ENCODE data around the gene SCN4B.
"Not testable (repeated sequence)": the region's sequence is repeated elsewhere in the genome, so short reads cannot be mapped to it uniquely, and the experiment has no call there.

SCN4B gene

DNA sequence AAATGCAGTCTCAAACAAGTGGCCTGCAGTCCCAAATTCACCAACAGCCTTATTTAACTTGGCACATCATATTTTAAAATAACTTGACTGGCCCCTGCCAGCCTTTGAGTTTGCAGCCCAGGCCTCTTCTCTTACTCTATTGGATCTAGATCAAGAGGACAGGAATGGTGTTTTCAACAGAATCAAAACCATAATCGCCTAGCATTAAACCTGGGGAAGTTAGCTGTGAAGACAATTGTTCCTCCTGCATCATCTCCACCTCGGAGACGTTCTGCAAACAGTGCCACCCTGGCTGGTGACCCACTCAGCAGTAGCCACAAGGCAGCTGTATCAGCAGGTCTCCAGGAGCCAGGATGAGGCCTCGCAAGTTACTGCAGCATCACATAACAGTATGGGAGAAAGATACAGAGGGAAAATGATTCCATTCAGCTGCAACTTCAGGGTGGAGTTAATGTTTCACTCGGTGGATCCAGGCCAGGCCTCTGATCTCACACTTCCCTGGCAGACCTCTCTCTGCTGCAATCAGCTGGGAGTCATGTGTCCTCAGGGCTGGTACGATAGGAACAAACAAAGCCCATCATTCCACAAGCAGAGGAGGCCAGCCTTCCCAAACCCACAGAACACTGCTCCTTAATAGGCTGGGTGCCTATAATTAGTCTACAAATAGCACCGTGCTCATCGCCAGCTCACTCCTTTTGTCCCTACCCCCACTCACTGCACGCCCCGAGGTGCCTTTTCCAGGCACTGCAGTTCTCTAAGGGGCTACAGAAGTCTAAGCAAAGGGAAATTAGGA lies 42.4 kb upstream of the SCN4B start:
- Histone ChIP-seq H4K20me1 (ENCODE audit: insufficient read depth, low read length) (no peaks in the 10 kb centered on the region), H3K9me3 (ENCODE audit: insufficient read depth, low read length, severe bottlenecking) (no peaks in the 10 kb centered on the region), H3K4me3 (ENCODE audit: low read depth in 1 of 2, low read length in 2 of 2) (no peak overlapping the region), H3K4me1 (ENCODE audit: insufficient read depth, low read length) (peaks cover 12% of the 10 kb centered on the region), H3K27me3 (ENCODE audit: insufficient read depth, low read length, poor library complexity) (no peaks in the 10 kb centered on the region), H3K9ac (ENCODE audit: low read depth, low read length) (no peak overlapping the region), H3K36me3 (ENCODE audit: insufficient read depth, low read length) (no peaks in the 10 kb centered on the region), H3K4me2 (ENCODE audit: insufficient read depth, low read length) (no peak overlapping the region), H2AFZ (ENCODE audit: low read depth, low read length) (no peak overlapping the region), H3K79me2 (ENCODE audit: insufficient read depth, low read length) (no peaks in the 10 kb centered on the region), H3K27ac (ENCODE audit: low read length) (no peak overlapping the region)
- TF ChIP-seq EZH2 (IDR thresholded peaks at IDR 0.05; ENCODE audit: borderline replicate concordance, low read depth, low read length, severe bottlenecking): no peak
- TF ChIP-seq, protein P1, sequence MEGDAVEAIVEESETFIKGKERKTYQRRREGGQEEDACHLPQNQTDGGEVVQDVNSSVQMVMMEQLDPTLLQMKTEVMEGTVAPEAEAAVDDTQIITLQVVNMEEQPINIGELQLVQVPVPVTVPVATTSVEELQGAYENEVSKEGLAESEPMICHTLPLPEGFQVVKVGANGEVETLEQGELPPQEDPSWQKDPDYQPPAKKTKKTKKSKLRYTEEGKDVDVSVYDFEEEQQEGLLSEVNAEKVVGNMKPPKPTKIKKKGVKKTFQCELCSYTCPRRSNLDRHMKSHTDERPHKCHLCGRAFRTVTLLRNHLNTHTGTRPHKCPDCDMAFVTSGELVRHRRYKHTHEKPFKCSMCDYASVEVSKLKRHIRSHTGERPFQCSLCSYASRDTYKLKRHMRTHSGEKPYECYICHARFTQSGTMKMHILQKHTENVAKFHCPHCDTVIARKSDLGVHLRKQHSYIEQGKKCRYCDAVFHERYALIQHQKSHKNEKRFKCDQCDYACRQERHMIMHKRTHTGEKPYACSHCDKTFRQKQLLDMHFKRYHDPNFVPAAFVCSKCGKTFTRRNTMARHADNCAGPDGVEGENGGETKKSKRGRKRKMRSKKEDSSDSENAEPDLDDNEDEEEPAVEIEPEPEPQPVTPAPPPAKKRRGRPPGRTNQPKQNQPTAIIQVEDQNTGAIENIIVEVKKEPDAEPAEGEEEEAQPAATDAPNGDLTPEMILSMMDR (IDR thresholded peaks at IDR 0.05; ENCODE audit: borderline replicate concordance, extremely low read depth, low read length, poor library complexity, severe bottlenecking): no peak
- ATAC-seq (ENCODE audit: insufficient read depth, low read depth) (no peak), DNase-seq (no peak)

GRCh38 chr11:118193910-118194566 lies 41.4 kb upstream of the SCN4B start:
- Histone ChIP-seq H3K4me1 (ENCODE audit: insufficient read depth, low read length) (peaks cover 12% of the 10 kb centered on the region), H3K27me3 (ENCODE audit: insufficient read depth, low read length, poor library complexity) (no peaks in the 10 kb centered on the region), H3K9ac (ENCODE audit: low read depth, low read length) (no peak overlapping the region), H3K9me3 (ENCODE audit: insufficient read depth, low read length, severe bottlenecking) (no peaks in the 10 kb centered on the region), H2AFZ (ENCODE audit: low read depth, low read length) (no peak overlapping the region), H3K4me3 (ENCODE audit: low read depth in 1 of 2, low read length in 2 of 2) (no peak overlapping the region), H3K27ac (ENCODE audit: low read length) (no peak overlapping the region), H3K4me2 (ENCODE audit: insufficient read depth, low read length) (no peak overlapping the region), H3K79me2 (ENCODE audit: insufficient read depth, low read length) (no peaks in the 10 kb centered on the region), H4K20me1 (ENCODE audit: insufficient read depth, low read length) (no peaks in the 10 kb centered on the region), H3K36me3 (ENCODE audit: insufficient read depth, low read length) (no peaks in the 10 kb centered on the region)
- TF ChIP-seq, protein P1 (IDR thresholded peaks at IDR 0.05; ENCODE audit: borderline replicate concordance, extremely low read depth, low read length, poor library complexity, severe bottlenecking): no peak
- TF ChIP-seq EZH2 (IDR thresholded peaks at IDR 0.05; ENCODE audit: borderline replicate concordance, low read depth, low read length, severe bottlenecking): no peak
- no peak for DNase-seq
- ATAC-seq (ENCODE audit: insufficient read depth, low read depth): no peak

DNA sequence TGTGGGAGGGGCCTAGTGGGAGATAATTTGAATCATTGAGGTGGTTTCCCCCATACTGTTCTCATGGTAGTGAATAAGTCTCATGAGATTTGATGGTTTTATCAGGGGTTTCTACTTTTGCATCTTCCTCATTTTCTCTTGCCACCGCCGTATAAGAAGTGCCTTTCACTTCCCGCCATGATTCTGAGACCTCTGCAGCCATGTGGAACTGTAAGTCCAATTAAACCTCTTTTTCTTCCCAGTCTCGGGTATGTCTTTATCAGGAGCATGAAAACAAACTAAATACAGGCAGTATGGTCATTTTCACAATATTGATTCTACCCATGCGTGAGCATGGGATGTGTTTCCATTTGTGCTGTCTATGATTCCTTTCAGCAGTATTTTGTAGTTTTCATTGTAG lies 40.2 kb upstream of the SCN4B start:
- not testable (repeated sequence) for H2AFZ ChIP-seq (ENCODE audit: low read depth, low read length); DNase-seq; ATAC-seq (ENCODE audit: insufficient read depth, low read depth)

DNA sequence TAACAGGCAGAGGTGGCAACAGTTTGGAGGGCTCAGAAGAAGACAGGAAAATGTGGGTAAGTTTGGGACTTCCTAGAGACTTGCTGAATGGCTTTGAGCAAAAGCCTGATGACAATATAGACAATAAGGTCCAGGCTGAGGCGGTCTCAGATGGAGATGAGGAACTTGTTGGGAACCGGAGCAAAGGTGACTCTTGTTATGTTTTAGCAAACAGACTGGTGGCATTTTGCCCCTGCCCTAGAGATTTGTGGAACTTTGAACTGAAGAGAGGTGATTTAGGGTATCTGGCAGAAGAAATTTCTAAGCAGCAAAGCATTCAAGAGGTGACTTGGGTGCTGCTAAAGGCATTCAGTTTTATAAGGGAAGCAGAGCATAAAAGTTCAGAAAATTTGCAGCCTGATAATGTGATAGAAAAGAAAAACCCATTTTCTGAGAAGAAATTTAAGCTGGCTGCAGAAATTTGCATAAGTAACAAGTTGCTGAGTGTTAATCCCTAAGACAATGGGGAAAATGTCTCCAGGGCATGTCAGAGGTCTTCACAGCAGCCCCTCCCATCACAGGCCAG lies 38.4 kb upstream of the SCN4B start:
- not testable (repeated sequence) for H3K9me3 ChIP-seq (ENCODE audit: insufficient read depth, low read length, severe bottlenecking); H2AFZ ChIP-seq (ENCODE audit: low read depth, low read length); H3K36me3 ChIP-seq (ENCODE audit: insufficient read depth, low read length); H3K4me3 ChIP-seq (ENCODE audit: low read depth in 1 of 2, low read length in 2 of 2); H3K79me2 ChIP-seq (ENCODE audit: insufficient read depth, low read length); H3K27ac ChIP-seq (ENCODE audit: low read length); H4K20me1 ChIP-seq (ENCODE audit: insufficient read depth, low read length); ATAC-seq (ENCODE audit: insufficient read depth, low read depth); H3K4me2 ChIP-seq (ENCODE audit: insufficient read depth, low read length); DNase-seq; H3K4me1 ChIP-seq (ENCODE audit: insufficient read depth, low read length); H3K27me3 ChIP-seq (ENCODE audit: insufficient read depth, low read length, poor library complexity); H3K9ac ChIP-seq (ENCODE audit: low read depth, low read length)

More for the DNA sequence above, 40.2 kb upstream of the SCN4B start:
- not testable (repeated sequence) for H3K4me3 ChIP-seq (ENCODE audit: low read depth in 1 of 2, low read length in 2 of 2); H3K9ac ChIP-seq (ENCODE audit: low read depth, low read length); H3K27me3 ChIP-seq (ENCODE audit: insufficient read depth, low read length, poor library complexity); H3K4me2 ChIP-seq (ENCODE audit: insufficient read depth, low read length); H4K20me1 ChIP-seq (ENCODE audit: insufficient read depth, low read length); H3K9me3 ChIP-seq (ENCODE audit: insufficient read depth, low read length, severe bottlenecking); H3K27ac ChIP-seq (ENCODE audit: low read length); H3K36me3 ChIP-seq (ENCODE audit: insufficient read depth, low read length); H3K4me1 ChIP-seq (ENCODE audit: insufficient read depth, low read length); H3K79me2 ChIP-seq (ENCODE audit: insufficient read depth, low read length)

All from DND-41 (cell line).